Liver (tissue), 4 donors: ENCODE data around the gene SYK. TPM values are rescaled to one million over a fixed set of nuclear protein-coding genes. Genes with fewer than 3 reads are reported as not detected.

ENCODE experiments used
- polyA plus RNA-seq, 2 donors: library from polyadenylated mRNA; stranded (reverse) in 1 of 2; unstranded in 1 of 2; fragments of 200-250 nt in 1 of 2; fragments of >200 nt in 1 of 2; fragmentation: Nextera tagmentation in 1 of 2; extraction: Ambion mirVana in 1 of 2; gene quantifications; one replicate each; pipeline versions ENCODE4 v1.2.1 to v1.2.3, GENCODE V29; 2013 to 2015
- total RNA-seq, 2 donors: library from RNA; depleted of rRNA; stranded (reverse); fragments of >200 nt; gene quantifications; one replicate each; pipeline ENCODE4 v1.2.3, GENCODE V29; 2014
- donor health status: healthy.
- donor health status: healthy.
- donor health status: healthy.

The SYK gene
- total and polyA plus RNA-seq, 4 donors = 2.0 to 15.4 (median 4.1) TPM

Other genes with a start within 250 kb of the SYK start
- under 1 TPM in 1 of 2 donors, not detected in 1; 0.25 TPM for gene DIRAS2, start 159.0 kb upstream of the SYK start, total RNA-seq
- gene DIRAS2, start 159.0 kb upstream of the SYK start, polyA plus RNA-seq = under 1 TPM; 0.14 to 0.53 TPM